Suppressor macrophage treated with lipopolysaccharide for 1 hour (primary cell): ENCODE measurements around the gene HDAC2.

Experiments
- DNase-seq, 3 donors: peaks; one replicate each; pipeline ENCODE4 v3.0.0-alpha.2; 2020 to 2022

Gene HDAC2

GRCh38 chr6:113907102-113907815 lies 63.7 kb downstream of the HDAC2 start:
- peak; percentile 57 to 66 (median 62) for DNase-seq

DNA sequence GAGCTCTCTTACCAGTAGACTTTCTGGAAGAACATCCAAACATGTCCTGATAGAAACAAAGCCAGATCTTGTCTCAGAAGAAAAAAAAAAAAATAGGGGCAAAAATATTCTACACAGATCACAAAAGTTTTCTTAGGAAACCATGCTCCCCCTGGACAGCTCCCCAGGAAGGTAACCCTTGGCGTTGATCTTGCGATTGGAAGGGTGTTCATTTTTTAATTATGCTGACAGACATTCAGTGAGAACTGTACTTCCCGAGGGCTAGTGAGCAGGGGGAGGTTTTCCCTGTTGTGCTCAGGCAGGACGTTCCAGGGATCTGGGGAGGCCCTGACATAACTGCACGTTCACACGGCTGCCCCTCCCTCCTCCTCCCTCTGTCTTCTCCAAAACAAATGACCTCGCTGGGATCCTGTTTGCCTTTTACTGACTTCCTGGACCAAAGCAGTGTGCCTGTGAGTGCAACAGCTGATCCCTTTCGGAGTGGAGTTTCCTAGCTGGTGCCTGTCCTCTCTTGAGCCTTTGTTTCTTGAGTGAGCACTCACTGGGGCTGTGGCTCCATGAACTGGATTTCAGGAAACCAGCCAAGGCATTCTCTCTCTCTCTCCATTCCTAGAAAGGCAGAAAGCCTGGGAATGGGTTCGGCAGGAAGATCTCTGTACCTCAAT lies 67.2 kb downstream of the HDAC2 start:
- DNase-seq = no peak

DNA sequence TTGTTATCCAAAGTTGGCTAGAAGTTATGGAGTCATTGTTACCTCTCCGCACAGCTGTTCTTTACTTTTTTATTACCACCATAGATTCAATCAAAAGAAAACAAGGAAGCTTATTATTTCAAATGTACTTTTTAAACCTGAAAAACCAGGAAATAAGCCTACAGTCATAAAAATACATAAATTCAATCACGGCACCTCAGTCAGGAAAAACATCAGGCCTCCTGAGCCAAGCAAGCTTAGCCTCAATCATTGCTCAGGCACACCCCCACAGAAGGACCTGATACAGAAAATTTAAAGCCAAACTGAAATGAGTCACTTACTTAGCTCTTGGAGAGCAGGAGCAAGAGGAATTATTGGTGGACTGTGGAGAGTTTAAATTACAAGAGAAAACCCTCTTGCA lies 69.5 kb downstream of the HDAC2 start:
- no peak for DNase-seq

- DNase-seq = no peak
Measured at GRCh38 chr6:113894712-113895674, 76.0 kb downstream of the HDAC2 start.

GRCh38 chr6:113893866-113894265 lies 77.1 kb downstream of the HDAC2 start:
- DNase-seq = peak; percentile 58 to 81 (median 63)

- peak; percentile 26 to 62 (median 34) for DNase-seq
Measured at GRCh38 chr6:113893451-113893850, 77.5 kb downstream of the HDAC2 start.

GRCh38 chr6:113888956-113889630 lies 81.9 kb downstream of the HDAC2 start:
- DNase-seq = no peak

DNA sequence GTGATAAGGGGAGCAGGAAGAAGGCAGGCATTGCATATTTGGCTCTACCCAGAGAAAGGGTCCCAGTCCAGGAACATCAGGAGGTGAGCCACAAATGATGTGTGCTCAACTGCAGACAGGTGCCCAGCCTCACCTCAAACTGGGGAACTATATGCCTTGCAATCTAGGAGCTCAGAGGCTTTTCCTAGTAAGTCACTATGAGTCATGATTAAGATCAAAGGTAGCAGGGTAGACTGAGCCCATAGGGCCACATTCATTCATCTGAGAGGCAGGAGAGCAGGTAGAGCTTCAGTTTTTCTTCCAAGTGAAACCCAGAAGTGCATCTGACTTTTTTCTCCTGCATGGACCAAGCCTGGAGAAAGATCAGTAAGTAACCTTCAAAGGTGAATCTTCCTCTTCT lies 82.5 kb downstream of the HDAC2 start:
- no peak for DNase-seq

GRCh38 chr6:113886512-113886911 lies 84.4 kb downstream of the HDAC2 start:
- DNase-seq = no peak

GRCh38 chr6:113884011-113884410 lies 86.9 kb downstream of the HDAC2 start:
- DNase-seq = no peak
